Activated T-cell treated with anti-CD3 and anti-CD28 coated beads, Interleukin-2, amount 50 U/mL, for 24 hours (primary cell): Measurements from ENCODE around the gene ALKBH2.

Experiments used
- DNase-seq: peaks from one replicate; pipeline ENCODE4 v3.0.0-alpha.2; 2020
- H3K27ac Mint-ChIP-seq: 2 replicates; pipeline ENCODE4 v1.8.0; 2020; ENCODE audit warnings: mild to moderate bottlenecking, mixed read lengths
- H3K27me3 Mint-ChIP-seq: 2 replicates; pipeline ENCODE4 v1.8.0; 2020; ENCODE audit warnings: mixed read lengths
- H3K36me3 Mint-ChIP-seq: 2 replicates; pipeline ENCODE4 v1.8.0; 2020; ENCODE audit warnings: low read depth, mixed read lengths
- H3K4me1 Mint-ChIP-seq: 2 replicates; pipeline ENCODE4 v1.8.0; 2020; ENCODE audit warnings: low read depth, mixed read lengths
- H3K4me3 Mint-ChIP-seq: 2 replicates; pipeline ENCODE4 v1.8.0; 2020; ENCODE audit warnings: mild to moderate bottlenecking, moderate library complexity, mixed read lengths
- H3K9me3 Mint-ChIP-seq: 2 replicates; pipeline ENCODE4 v1.8.0; 2020; ENCODE audit warnings: mixed read lengths

The ALKBH2 gene

DNA sequence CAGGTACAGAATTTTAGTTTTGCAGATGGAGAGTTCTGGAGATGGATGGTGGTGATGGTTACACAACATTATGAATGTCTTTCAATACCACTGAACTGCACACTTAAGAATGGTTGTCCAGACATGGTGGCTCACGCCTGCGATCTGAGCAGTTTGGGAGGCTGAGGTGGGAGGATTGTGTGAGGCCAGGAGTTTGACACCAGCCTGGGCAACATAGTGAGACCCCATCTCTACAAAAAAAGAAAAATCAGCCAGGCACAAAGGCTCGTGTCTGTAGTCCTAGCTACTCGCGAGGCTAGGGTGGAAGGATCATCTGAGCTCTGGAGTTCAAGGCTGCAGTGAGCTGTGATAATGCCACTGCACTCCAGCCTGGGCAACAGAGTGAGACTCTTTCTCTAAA lies 49.0 kb downstream of the ALKBH2 start:
- Mint-ChIP-seq H3K4me3 (no peak overlapping the region), H3K9me3 (no peaks in the 10 kb centered on the region), H3K27me3 (peaks cover 23% of the 10 kb centered on the region), H3K27ac (no peak overlapping the region), H3K4me1 (no peaks in the 10 kb centered on the region), H3K36me3 (no peaks in the 10 kb centered on the region)
- no peak for DNase-seq
